WTC11 (cell line): ENCODE results near the gene GOLGA8K.
"Not testable (repeated sequence)": the region's sequence is repeated elsewhere in the genome, so short reads cannot be mapped to it uniquely, and the experiment has no call there.

ENCODE experiments used
- ATF1 ChIP-seq: sonication (generic); formaldehyde crosslinking; IDR thresholded peaks from 2 replicates; pipeline ENCODE4 v1.8.1; 2023; ENCODE audit warnings: mild to moderate bottlenecking, moderate library complexity, missing genetic modification reagents
- ATF3 ChIP-seq: sonication (generic); formaldehyde crosslinking; conservative IDR thresholded peaks from 2 replicates; pipeline ENCODE4 v1.8.1; 2022; ENCODE audit warnings: mild to moderate bottlenecking, missing genetic modification reagents
- CTCF ChIP-seq: fragments of 200-600 bp; IDR thresholded peaks from 2 replicates; pipeline ENCODE4 v1.8.0; 2022; ENCODE audit warnings: antibody characterized with exemption
- JAZF1 ChIP-seq: fragments of 250-450 bp; sonication (Bioruptor Pico); IDR thresholded peaks from 2 replicates; pipeline ENCODE4 v1.9.0; 2021; ENCODE audit warnings: moderate library complexity, mild to moderate bottlenecking, inconsistent platforms
- NR3C1 ChIP-seq: sonication (generic); formaldehyde crosslinking; conservative IDR thresholded peaks from 2 replicates; pipeline ENCODE4 v1.8.1; 2023; ENCODE audit warnings: low read depth, mild to moderate bottlenecking, missing genetic modification reagents
- RELA ChIP-seq: sonication (generic); formaldehyde crosslinking; IDR thresholded peaks from 2 replicates; pipeline ENCODE4 v1.8.1; 2022; ENCODE audit warnings: missing genetic modification reagents, mild to moderate bottlenecking, borderline replicate concordance
- SOX15 ChIP-seq: fragments of 250-450 bp; sonication (Bioruptor Pico); IDR thresholded peaks from 2 replicates; pipeline ENCODE4 v1.9.0; 2021; ENCODE audit warnings: mild to moderate bottlenecking
- TEAD4 ChIP-seq: sonication (generic); formaldehyde crosslinking; IDR thresholded peaks from 2 replicates; pipeline ENCODE4 v1.8.0; 2022; ENCODE audit warnings: mild to moderate bottlenecking, missing genetic modification reagents
- USF2 ChIP-seq: sonication (generic); formaldehyde crosslinking; IDR thresholded peaks from 2 replicates; pipeline ENCODE4 v1.8.1; 2023; ENCODE audit warnings: mild to moderate bottlenecking, missing genetic modification reagents, moderate library complexity
- ZBTB43 ChIP-seq: sonication (generic); formaldehyde crosslinking; IDR thresholded peaks from 2 replicates; pipeline ENCODE4 v1.8.1; 2023; ENCODE audit warnings: mild to moderate bottlenecking, missing genetic modification reagents
- ZNF263 ChIP-seq: sonication (generic); formaldehyde crosslinking; IDR thresholded peaks from 2 replicates; pipeline ENCODE4 v1.8.1; 2022; ENCODE audit warnings: low read depth, mild to moderate bottlenecking, moderate library complexity, missing genetic modification reagents

GRCh38 chr15:32370064-32370463 is 33.0 kb downstream of the GOLGA8K start:
- TF ChIP-seq ZNF263 (CRISPR knock-in tag); CTCF; NR3C1 (CRISPR knock-in tag); USF2; ZBTB43; ATF1 (CRISPR knock-in tag); TEAD4 (CRISPR knock-in tag); ATF3; JAZF1 (CRISPR knock-in tag); RELA (CRISPR knock-in tag); SOX15 (CRISPR knock-in tag): not testable (repeated sequence)
